NCI-H82 treated with DMSO at 0.1 percent for 48 hours (cell line): Measurements from ENCODE around the gene CSNK1E.

Source experiments
- DNase-seq: peaks from one replicate; lab custom pipeline; 2025; ENCODE audit not compliant: unreplicated experiment; lab: John Stamatoyannopoulos, UW

CSNK1E gene

GRCh38 chr22:38308791-38309498 lies 8.3 kb downstream of the CSNK1E start:
- DNase-seq = no peak

GRCh38 chr22:38305471-38306448 lies 11.5 kb downstream of the CSNK1E start:
- DNase-seq = no peak

DNA sequence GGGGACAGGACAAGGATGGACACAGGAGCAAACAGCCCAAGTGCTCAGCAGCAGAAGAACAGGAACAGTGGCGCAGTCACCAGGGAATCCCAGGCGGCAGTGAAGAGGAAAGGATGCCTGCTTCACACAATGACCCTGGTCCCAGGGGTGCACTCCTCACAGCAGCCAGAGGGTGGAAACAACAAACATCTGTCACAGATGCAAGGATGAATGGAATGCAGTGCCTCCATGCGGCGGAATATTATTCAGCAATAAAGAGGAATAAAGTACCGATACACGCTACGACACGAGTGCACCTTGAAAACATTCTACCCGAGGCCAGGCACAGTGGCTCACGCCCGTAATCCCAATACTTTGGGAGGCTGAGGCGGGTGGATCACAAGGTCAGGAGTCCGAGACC lies 12.7 kb downstream of the CSNK1E start:
- DNase-seq = no peak

GRCh38 chr22:38303974-38304373 lies 13.3 kb downstream of the CSNK1E start:
- DNase-seq = no peak

GRCh38 chr22:38302906-38303305 lies 14.3 kb downstream of the CSNK1E start:
- DNase-seq = no peak

GRCh38 chr22:38300946-38301345 lies 16.3 kb downstream of the CSNK1E start:
- DNase-seq = no peak

GRCh38 chr22:38300197-38300945 lies 16.9 kb downstream of the CSNK1E start:
- no peak for DNase-seq

DNA sequence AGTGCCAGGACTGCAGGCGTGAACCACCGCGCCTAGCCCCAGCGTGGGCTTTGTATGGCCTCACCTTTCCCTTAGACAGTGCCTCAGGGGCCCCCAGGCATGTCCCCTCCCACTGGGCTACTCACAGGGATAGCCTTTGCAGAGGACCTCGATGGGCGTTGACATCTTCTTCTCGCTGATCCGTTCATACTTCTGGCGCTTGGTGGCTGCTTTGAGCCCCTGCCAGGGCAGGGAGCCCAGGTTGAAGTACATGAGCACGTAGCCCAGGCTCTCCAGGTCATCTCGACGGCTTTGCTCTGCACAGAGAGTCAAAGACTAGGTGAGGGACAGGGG lies 17.5 kb downstream of the CSNK1E start:
- no peak for DNase-seq

- DNase-seq = no peak
These were observed 18.8 kb downstream of the CSNK1E start for GRCh38 chr22:38298312-38299005.

GRCh38 chr22:38296372-38296771 lies 20.9 kb downstream of the CSNK1E start:
- no peak for DNase-seq

GRCh38 chr22:38295863-38296262 lies 21.4 kb downstream of the CSNK1E start:
- DNase-seq = no peak

DNA sequence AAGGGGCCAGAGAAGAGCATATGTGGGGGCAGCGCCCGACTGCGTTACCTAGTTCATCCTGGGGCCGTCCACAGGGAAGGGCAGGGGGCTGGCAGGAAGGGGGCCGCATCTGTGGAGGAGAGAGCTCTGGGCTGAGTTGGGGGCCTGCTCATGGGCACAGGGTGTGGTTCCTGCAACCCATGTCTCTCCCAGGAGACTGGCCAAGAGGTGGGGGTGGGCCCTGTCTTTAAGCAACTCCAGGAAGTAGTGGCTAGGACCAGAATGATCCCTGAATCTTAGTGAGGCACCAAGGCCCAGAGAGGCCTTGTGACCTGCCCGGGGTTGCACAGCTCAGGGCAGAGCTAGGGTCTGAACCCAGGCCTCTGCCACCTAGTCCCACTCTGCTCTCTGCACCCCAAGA lies 21.9 kb downstream of the CSNK1E start:
- DNase-seq = no peak

DNA sequence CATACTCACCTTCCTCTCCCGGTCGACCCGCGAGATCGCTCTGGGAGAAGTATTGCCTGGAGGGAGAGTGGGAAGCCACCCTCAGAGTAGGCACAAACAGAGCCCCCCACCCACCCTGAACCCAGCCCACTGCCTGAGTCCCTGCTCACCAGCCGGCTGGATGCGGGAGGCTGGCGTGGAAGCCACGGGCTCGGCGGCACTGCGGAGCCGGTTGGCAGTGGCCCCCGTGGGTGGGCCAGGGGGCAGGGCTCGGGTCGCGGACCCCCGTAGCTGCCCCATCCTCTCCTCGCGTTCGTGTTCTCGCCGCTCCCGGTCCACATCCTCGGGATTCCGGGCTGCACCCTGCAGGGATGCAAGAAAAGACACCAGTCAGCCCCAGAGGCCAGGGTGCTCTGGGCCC lies 23.0 kb downstream of the CSNK1E start:
- no peak for DNase-seq

DNA sequence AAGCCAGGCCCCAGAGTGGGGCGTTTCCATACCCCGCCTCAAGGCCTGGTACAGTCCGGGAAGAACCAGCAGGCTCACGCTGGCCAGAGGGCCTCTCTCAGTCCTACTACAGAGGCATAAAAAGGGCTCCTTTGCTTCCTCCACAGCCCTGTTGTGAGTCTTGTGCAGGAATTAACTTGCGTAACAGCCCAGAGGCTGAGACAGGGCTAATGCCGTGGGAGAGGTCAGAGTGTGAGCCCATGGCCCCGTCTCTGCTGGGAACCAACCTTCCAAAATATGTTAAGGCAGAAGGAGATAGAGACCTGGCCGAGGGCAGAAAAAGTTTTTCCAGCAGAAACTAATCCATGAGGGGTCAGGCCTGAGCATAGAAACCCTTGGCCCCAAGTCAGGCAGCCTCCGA lies 24.5 kb downstream of the CSNK1E start:
- no peak for DNase-seq

DNA sequence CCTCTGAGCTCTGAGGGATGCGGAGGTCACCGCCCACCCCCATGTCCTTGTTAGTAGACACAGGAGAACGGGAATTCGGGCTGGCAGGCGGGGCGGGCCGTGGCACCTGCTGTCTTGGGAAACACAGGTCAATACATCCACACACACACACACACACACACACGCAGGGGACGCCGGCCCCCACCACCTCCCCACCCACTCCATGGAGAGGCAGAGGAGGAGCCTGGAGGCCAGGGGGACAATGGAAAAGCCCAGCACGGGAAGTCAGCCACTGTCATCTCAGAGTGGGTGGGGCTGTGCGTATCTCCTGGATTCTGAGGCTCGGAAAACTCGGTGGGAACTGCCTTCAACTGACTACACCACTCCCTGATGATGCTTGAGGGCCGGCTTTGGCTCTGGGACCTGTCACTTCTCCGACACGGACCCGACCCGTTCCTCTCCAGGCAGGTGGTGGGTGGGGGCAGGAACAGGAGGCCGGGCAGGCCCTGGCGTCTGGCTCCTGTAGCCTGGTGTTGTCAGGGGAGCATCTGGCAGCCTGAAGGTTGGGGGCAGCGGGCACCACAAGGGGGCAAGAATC lies 25.9 kb downstream of the CSNK1E start:
- no peak for DNase-seq

- DNase-seq = no peak
These were observed 26.9 kb downstream of the CSNK1E start for GRCh38 chr22:38290347-38290746.

GRCh38 chr22:38289583-38290082 lies 27.6 kb downstream of the CSNK1E start:
- no peak for DNase-seq

DNA sequence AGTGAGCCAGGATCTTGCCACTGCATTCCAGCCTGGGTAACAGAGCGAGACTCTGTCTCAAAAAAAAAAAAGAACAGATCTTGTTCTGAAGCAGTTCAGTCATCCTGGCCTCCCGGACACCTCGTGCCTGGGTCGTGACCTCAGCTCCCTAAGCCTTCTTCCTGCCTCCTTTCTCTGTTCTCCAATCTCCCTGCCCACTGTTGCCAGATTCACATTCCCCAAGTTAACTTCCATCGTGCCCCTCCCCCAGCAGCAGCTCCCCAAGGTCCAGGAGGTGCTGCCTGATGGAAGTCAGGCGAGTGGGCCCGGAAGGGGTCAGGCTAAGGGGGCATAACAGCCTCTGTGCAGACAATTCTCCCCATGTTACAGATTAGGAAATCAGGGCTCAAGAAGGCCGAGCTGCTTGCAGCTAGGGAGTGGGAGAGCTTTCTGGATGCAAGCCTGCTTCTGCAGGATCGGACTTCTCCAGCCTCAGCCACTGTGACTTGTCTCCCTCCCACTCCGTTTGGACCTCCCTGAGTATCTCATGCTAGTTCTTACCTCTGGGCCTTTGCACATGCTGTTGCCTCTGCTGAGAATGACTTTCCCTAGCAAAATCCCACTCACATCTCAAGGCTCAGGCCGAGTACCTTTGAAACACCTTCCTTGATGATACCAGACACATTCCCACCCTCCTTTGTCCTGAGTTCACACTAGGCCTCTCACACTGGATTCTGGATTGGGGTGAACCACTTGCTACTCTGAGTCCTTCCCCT lies 30.1 kb downstream of the CSNK1E start:
- DNase-seq = no peak

GRCh38 chr22:38285018-38285417 lies 32.2 kb downstream of the CSNK1E start:
- DNase-seq = no peak

GRCh38 chr22:38284042-38284402 lies 33.2 kb downstream of the CSNK1E start:
- DNase-seq = no peak
